Measurements from ENCODE around the gene SMYD3.

SMYD3 gene

GRCh38 chr1:246428542-246429308 lies 78.4 kb downstream of the SMYD3 start:
- H3F3A ChIP-seq (ENCODE audit: control insufficient read depth, insufficient read depth), result no peaks in the 10 kb centered on the region
- H4K20me1 ChIP-seq (ENCODE audit: control insufficient read depth, insufficient read depth, low read depth, low read length), result no peaks in the 10 kb centered on the region
- no peak overlapping the region for H3K4me2 ChIP-seq (ENCODE audit: low read length)
- H3K27ac ChIP-seq (ENCODE audit: low read depth, low read length), result no peak overlapping the region
- no peaks in the 10 kb centered on the region for H3K9me2 ChIP-seq (replicated peaks; ENCODE audit: control insufficient read depth, low read length)
- peaks cover 8% of the 10 kb centered on the region for H3K79me2 ChIP-seq (ENCODE audit: control insufficient read depth, low read length)
- H3K4me1 ChIP-seq (ENCODE audit: control insufficient read depth, low read length), result peaks cover 17% of the 10 kb centered on the region
- TF ChIP-seq, protein P1, sequence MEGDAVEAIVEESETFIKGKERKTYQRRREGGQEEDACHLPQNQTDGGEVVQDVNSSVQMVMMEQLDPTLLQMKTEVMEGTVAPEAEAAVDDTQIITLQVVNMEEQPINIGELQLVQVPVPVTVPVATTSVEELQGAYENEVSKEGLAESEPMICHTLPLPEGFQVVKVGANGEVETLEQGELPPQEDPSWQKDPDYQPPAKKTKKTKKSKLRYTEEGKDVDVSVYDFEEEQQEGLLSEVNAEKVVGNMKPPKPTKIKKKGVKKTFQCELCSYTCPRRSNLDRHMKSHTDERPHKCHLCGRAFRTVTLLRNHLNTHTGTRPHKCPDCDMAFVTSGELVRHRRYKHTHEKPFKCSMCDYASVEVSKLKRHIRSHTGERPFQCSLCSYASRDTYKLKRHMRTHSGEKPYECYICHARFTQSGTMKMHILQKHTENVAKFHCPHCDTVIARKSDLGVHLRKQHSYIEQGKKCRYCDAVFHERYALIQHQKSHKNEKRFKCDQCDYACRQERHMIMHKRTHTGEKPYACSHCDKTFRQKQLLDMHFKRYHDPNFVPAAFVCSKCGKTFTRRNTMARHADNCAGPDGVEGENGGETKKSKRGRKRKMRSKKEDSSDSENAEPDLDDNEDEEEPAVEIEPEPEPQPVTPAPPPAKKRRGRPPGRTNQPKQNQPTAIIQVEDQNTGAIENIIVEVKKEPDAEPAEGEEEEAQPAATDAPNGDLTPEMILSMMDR (IDR thresholded peaks at IDR 0.05; ENCODE audit: low read depth, low read length, poor library complexity, severe bottlenecking), result no peak
- TF ChIP-seq EZH2phosphoT487 (IDR thresholded peaks at IDR 0.05; ENCODE audit: borderline replicate concordance, low read length), result no peak
- peaks cover under 1% of the 10 kb centered on the region; the same call in 1 of the 2 replicates for H3K36me3 ChIP-seq (ENCODE audit: control insufficient read depth, low read length)
- H3K27me3 ChIP-seq (ENCODE audit: control insufficient read depth, low read length), result no peaks in the 10 kb centered on the region
- no peak overlapping the region for H3K4me3 ChIP-seq (ENCODE audit: low read length)
- peaks cover 19% of the 10 kb centered on the region for H3K9me3 ChIP-seq (ENCODE audit: control insufficient read depth, insufficient read depth, low read length)

DNA sequence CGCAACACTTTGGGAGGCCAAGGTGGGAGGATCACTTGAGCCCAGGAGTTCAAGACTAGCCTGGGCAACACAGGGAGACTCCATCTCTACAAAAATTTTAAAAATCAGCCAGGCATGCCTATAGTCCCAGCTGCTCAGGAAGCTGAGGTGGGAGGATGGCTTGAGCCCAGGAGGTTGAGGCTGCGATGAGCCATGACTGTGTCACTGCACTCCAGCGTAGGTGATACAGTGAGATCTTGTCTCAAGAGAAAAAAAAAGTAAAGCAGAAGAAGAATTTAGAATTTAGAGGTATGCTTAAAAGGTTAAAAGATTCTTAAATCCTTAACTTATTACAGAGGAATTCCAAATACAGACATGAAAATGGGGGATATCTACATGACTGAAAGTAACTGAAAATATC lies 79.5 kb downstream of the SMYD3 start:
- Histone ChIP-seq H3K27ac (ENCODE audit: low read depth, low read length) (no peak overlapping the region), H3K36me3 (ENCODE audit: control insufficient read depth, low read length) (no peaks in the 10 kb centered on the region), H3K79me2 (ENCODE audit: control insufficient read depth, low read length) (peaks cover 4% of the 10 kb centered on the region; the same call in 1 of the 2 replicates), H3K27me3 (ENCODE audit: control insufficient read depth, low read length) (no peaks in the 10 kb centered on the region), H3K4me3 (ENCODE audit: low read length) (no peak overlapping the region), H3K4me1 (ENCODE audit: control insufficient read depth, low read length) (peaks cover 16% of the 10 kb centered on the region), H3K9me2 (replicated peaks; ENCODE audit: control insufficient read depth, low read length) (no peaks in the 10 kb centered on the region), H4K20me1 (ENCODE audit: control insufficient read depth, insufficient read depth, low read depth, low read length) (no peaks in the 10 kb centered on the region), H3K4me2 (ENCODE audit: low read length) (no peak overlapping the region), H3K9me3 (ENCODE audit: control insufficient read depth, insufficient read depth, low read length) (peaks cover 10% of the 10 kb centered on the region), H3F3A (ENCODE audit: control insufficient read depth, insufficient read depth) (no peaks in the 10 kb centered on the region)
- TF ChIP-seq EZH2phosphoT487 (IDR thresholded peaks at IDR 0.05; ENCODE audit: borderline replicate concordance, low read length), result no peak
- TF ChIP-seq, protein P1 (IDR thresholded peaks at IDR 0.05; ENCODE audit: low read depth, low read length, poor library complexity, severe bottlenecking), result no peak

DNA sequence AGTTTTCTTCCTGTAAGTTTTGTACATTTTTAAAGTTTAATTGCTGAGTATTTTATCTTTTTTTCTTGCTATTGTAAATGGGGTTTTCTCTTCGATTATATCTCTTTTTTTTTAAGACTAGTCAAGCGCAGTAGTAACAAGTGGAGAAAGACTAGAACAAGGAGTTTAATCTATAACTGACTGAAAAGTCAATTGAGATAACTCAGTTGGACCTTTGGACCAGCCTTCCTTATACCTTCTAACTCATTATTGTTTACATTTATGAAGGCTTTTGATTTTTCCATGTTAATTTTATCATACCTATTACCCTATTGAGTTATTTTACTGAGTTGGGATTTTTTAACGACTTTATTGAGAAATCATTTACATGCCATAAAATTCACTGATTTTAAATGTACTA lies 81.2 kb downstream of the SMYD3 start:
- Histone ChIP-seq H4K20me1 (ENCODE audit: control insufficient read depth, insufficient read depth, low read depth, low read length) (no peaks in the 10 kb centered on the region), H3F3A (ENCODE audit: control insufficient read depth, insufficient read depth) (no peaks in the 10 kb centered on the region), H3K36me3 (ENCODE audit: control insufficient read depth, low read length) (no peaks in the 10 kb centered on the region), H3K9me2 (replicated peaks; ENCODE audit: control insufficient read depth, low read length) (no peaks in the 10 kb centered on the region), H3K27me3 (ENCODE audit: control insufficient read depth, low read length) (no peaks in the 10 kb centered on the region), H3K4me1 (ENCODE audit: control insufficient read depth, low read length) (peaks cover 16% of the 10 kb centered on the region), H3K4me2 (ENCODE audit: low read length) (no peak overlapping the region), H3K27ac (ENCODE audit: low read depth, low read length) (no peak overlapping the region), H3K79me2 (ENCODE audit: control insufficient read depth, low read length) (peaks cover 4% of the 10 kb centered on the region; the same call in 1 of the 2 replicates), H3K9me3 (ENCODE audit: control insufficient read depth, insufficient read depth, low read length) (peaks cover 3% of the 10 kb centered on the region; the same call in 1 of the 2 replicates), H3K4me3 (ENCODE audit: low read length) (no peak overlapping the region)
- TF ChIP-seq, protein P1 (IDR thresholded peaks at IDR 0.05; ENCODE audit: low read depth, low read length, poor library complexity, severe bottlenecking), result no peak
- no peak for TF ChIP-seq EZH2phosphoT487 (IDR thresholded peaks at IDR 0.05; ENCODE audit: borderline replicate concordance, low read length)

Data from DOHH2 (cell line).